DND-41 (cell line): ENCODE data around the gene EFCC1.
"Not testable (repeated sequence)": the region's sequence is repeated elsewhere in the genome, so short reads cannot be mapped to it uniquely, and the experiment has no call there.

Source experiments
- ATAC-seq: fragments of 200-7000 bp; cut with Tn5 transposase; 3 replicates; pipeline ENCODE4 v1.9.1; 2021; ENCODE audit warnings: low read depth; ENCODE audit not compliant: insufficient read depth
- DNase-seq: peaks from one replicate; pipeline ENCODE4 v3.0.0-alpha.2; 2020
- H2AFZ ChIP-seq: 2 replicates; pipeline ENCODE4 v1.6.0; 2012; ENCODE audit warnings: low read depth, low read length
- H3K27ac ChIP-seq: 2 replicates; pipeline ENCODE4 v1.5.1; 2012; ENCODE audit warnings: low read length, inconsistent platforms
- H3K27me3 ChIP-seq: fragments of 200-600 bp; sonication (generic); 2 replicates; pipeline ENCODE4 v1.6.0; 2012; ENCODE audit warnings: low read length, mild to moderate bottlenecking, inconsistent platforms; ENCODE audit not compliant: insufficient read depth, poor library complexity
- H3K36me3 ChIP-seq: 2 replicates; pipeline ENCODE4 v1.5.1; 2012; ENCODE audit warnings: low read length, inconsistent platforms; ENCODE audit not compliant: insufficient read depth
- H3K4me1 ChIP-seq: 2 replicates; pipeline ENCODE4 v1.5.1; 2012; ENCODE audit warnings: mild to moderate bottlenecking, low read length; ENCODE audit not compliant: insufficient read depth
- H3K4me2 ChIP-seq: 2 replicates; pipeline ENCODE4 v1.6.0; 2012; ENCODE audit warnings: mild to moderate bottlenecking, moderate library complexity, low read length, inconsistent platforms; ENCODE audit not compliant: insufficient read depth
- H3K4me3 ChIP-seq, 2 experiments: fragments of 200-600 bp in 1 of 2; shearing (Covaris generic) in 1 of 2; 2 replicates each; pipeline ENCODE4 v1.5.1; 2012 to 2016; ENCODE audit warnings: inconsistent platforms in 2 of 2, low read length in 2 of 2, mild to moderate bottlenecking in 2 of 2, low read depth in 1 of 2, moderate library complexity in 1 of 2
- H3K79me2 ChIP-seq: 2 replicates; pipeline ENCODE4 v1.6.0; 2012; ENCODE audit warnings: low read length, inconsistent platforms; ENCODE audit not compliant: insufficient read depth
- H3K9ac ChIP-seq: 2 replicates; pipeline ENCODE4 v1.6.0; 2012; ENCODE audit warnings: low read depth, mild to moderate bottlenecking, inconsistent platforms, low read length, moderate library complexity
- H3K9me3 ChIP-seq: 2 replicates; pipeline ENCODE4 v1.5.1; 2012; ENCODE audit warnings: low read length, moderate library complexity, mild to moderate bottlenecking, inconsistent platforms; ENCODE audit not compliant: insufficient read depth, severe bottlenecking
- H4K20me1 ChIP-seq: 2 replicates; pipeline ENCODE4 v1.6.0; 2012; ENCODE audit warnings: low read length; ENCODE audit not compliant: insufficient read depth
- EZH2 ChIP-seq: IDR thresholded peaks from 3 replicates; pipeline ENCODE4 v1.6.1; 2012; ENCODE audit warnings: borderline replicate concordance, low read depth, mild to moderate bottlenecking, moderate library complexity, low read length, inconsistent platforms; ENCODE audit not compliant: severe bottlenecking
- TF ChIP-seq, protein P1 (sequence below): IDR thresholded peaks from 2 replicates; pipeline ENCODE4 v1.5.1; 2012; ENCODE audit warnings: borderline replicate concordance, low read length, moderate library complexity, mild to moderate bottlenecking; ENCODE audit not compliant: poor library complexity, severe bottlenecking; ENCODE audit errors: extremely low read depth

Gene EFCC1

DNA sequence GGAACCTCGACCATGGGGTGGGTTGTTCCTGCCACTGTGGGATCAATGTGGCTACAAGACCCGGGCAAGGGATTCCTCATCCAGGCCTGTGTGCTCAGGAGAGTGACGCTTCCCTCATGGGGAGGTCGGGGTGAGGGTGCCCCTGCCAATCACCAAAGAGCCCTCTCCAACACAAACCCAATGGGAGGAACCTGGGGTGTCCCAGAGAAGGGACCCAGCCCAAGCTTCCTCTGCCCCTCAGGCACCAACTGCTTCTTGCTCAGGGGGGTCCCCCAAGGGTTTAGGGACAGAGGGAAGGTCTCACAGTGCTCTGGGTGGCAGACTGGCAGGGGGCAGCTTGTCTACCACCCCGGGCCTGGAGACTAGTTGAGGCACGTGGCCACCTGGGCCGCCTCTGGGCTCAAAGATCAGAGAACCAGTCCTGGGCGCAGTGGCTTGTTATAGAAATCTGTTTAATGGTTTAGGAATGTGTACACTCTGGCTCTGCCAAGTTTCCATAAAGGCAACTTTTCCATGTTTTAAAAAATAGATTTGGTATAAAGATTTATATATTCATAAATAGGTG is 86.1 kb downstream of the EFCC1 start:
- Histone ChIP-seq H3K9ac (no peak overlapping the region), H3K9me3 (no peaks in the 10 kb centered on the region), H3K4me3 (no peak overlapping the region), H3K27me3 (no peaks in the 10 kb centered on the region), H3K4me1 (no peaks in the 10 kb centered on the region), H3K79me2 (no peaks in the 10 kb centered on the region), H2AFZ (no peak overlapping the region), H4K20me1 (no peaks in the 10 kb centered on the region), H3K27ac (no peak overlapping the region), H3K36me3 (peaks cover 11% of the 10 kb centered on the region), H3K4me2 (no peak overlapping the region)
- TF ChIP-seq, protein P1, sequence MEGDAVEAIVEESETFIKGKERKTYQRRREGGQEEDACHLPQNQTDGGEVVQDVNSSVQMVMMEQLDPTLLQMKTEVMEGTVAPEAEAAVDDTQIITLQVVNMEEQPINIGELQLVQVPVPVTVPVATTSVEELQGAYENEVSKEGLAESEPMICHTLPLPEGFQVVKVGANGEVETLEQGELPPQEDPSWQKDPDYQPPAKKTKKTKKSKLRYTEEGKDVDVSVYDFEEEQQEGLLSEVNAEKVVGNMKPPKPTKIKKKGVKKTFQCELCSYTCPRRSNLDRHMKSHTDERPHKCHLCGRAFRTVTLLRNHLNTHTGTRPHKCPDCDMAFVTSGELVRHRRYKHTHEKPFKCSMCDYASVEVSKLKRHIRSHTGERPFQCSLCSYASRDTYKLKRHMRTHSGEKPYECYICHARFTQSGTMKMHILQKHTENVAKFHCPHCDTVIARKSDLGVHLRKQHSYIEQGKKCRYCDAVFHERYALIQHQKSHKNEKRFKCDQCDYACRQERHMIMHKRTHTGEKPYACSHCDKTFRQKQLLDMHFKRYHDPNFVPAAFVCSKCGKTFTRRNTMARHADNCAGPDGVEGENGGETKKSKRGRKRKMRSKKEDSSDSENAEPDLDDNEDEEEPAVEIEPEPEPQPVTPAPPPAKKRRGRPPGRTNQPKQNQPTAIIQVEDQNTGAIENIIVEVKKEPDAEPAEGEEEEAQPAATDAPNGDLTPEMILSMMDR = no peak
- no peak for TF ChIP-seq EZH2
- ATAC-seq = no peak
- DNase-seq = no peak

DNA sequence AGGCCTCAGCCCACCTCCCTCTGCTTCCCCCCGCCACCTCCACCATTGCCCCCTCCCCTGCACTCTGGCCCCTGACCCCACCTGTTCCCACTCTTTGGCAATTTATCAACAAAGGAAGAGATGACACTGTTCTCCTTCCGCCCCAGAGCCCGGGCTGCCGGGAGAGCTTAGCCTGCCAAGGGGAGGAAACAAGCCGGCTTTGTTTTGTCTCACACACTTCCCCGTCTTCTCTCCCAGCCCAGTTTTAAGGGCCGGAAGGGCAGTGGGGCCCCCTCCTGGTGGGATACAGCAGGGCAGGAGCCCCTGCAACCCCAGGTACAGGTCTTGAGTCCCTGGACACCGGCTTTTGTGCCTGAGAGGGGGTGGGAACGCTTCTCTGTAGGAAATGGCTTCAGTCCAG is 86.8 kb downstream of the EFCC1 start:
- ATAC-seq = peak; percentile 57

DNA sequence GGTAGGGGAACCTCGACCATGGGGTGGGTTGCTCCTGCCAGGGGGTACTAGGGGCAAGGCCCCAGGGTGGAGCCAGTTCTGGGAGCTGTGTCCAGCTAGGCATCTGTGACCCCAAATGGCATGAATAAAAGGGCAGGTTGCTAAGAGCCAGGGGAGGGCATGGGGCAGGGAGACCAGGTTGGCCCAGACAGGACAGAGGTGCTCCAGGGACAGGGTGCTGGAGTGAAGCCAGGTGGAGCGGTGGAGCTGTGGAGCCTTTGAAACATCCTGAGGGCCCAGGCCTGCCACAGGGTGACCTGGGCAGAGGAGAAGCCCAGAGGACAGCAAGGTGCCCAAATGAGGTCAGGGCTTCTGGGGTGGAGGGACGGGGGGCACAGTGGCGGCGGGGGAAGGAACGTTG is 87.2 kb downstream of the EFCC1 start:
- not testable (repeated sequence) for H3K79me2 ChIP-seq, ATAC-seq, H3K4me2 ChIP-seq, H3K27ac ChIP-seq, DNase-seq, H3K27me3 ChIP-seq, H2AFZ ChIP-seq, H3K4me1 ChIP-seq, H4K20me1 ChIP-seq, H3K9me3 ChIP-seq, H3K9ac ChIP-seq, H3K4me3 ChIP-seq
- H3K36me3 ChIP-seq = peaks cover 17% of the 10 kb centered on the region

More for the DNA sequence above, 86.8 kb downstream of the EFCC1 start:
- H3K27ac ChIP-seq, H3K9ac ChIP-seq, H3K4me3 ChIP-seq, H3K27me3 ChIP-seq, H3K4me2 ChIP-seq, H3K9me3 ChIP-seq, H3K79me2 ChIP-seq, H2AFZ ChIP-seq, H4K20me1 ChIP-seq, H3K4me1 ChIP-seq, DNase-seq: not testable (repeated sequence)
- peaks cover 13% of the 10 kb centered on the region for H3K36me3 ChIP-seq
